SK-N-SH treated with all-trans-retinoic acid at 6 μM for 48 hours (cell line): ENCODE data around the gene LITAF.

Experiments
- ATAC-seq: fragments of 200-7000 bp; cut with Tn5 transposase; 3 replicates; pipeline ENCODE4 v1.9.1; 2020; ENCODE audit warnings: mild to moderate bottlenecking, moderate library complexity
- ARNTL ChIP-seq: fragments of 450-650 bp; formaldehyde crosslinking; IDR thresholded peaks from 2 replicates; pipeline ENCODE4 v1.5.0; 2020; ENCODE audit warnings: low read depth, mild to moderate bottlenecking, moderate library complexity, borderline replicate concordance
- BACH2 ChIP-seq: fragments of 250-450 bp; sonication (Bioruptor Pico); IDR thresholded peaks from 2 replicates; pipeline ENCODE4 v1.9.0; 2021; ENCODE audit warnings: mild to moderate bottlenecking, borderline replicate concordance
- CSDC2 ChIP-seq: fragments of 250-450 bp; sonication (Bioruptor Pico); IDR thresholded peaks from 2 replicates; pipeline ENCODE4 v1.5.0; 2020; ENCODE audit warnings: mild to moderate bottlenecking, moderate library complexity
- GLIS3 ChIP-seq: fragments of 250-450 bp; sonication (Bioruptor Pico); IDR thresholded peaks from 2 replicates; pipeline ENCODE4 v1.5.0; 2020; ENCODE audit warnings: mild to moderate bottlenecking, moderate library complexity
- OSR1 ChIP-seq: fragments of 250-450 bp; sonication (Bioruptor Pico); IDR thresholded peaks from 2 replicates; pipeline ENCODE4 v1.8.0; 2022; ENCODE audit warnings: moderate library complexity, mild to moderate bottlenecking, inconsistent platforms
- PPARA ChIP-seq: fragments of 250-450 bp; sonication (Bioruptor Pico); IDR thresholded peaks from 2 replicates; pipeline ENCODE4 v1.5.0; 2020; ENCODE audit warnings: mild to moderate bottlenecking, borderline replicate concordance
- RARB ChIP-seq: fragments of 250-450 bp; sonication (Bioruptor Pico); IDR thresholded peaks from 2 replicates; pipeline ENCODE4 v1.8.0; 2021; ENCODE audit warnings: mild to moderate bottlenecking, moderate library complexity
- SNAI2 ChIP-seq: fragments of 250-450 bp; sonication (Bioruptor Pico); IDR thresholded peaks from 2 replicates; pipeline ENCODE4 v1.5.0; 2020; ENCODE audit warnings: mild to moderate bottlenecking, moderate library complexity
- TCF4 ChIP-seq: fragments of 250-450 bp; sonication (Bioruptor Pico); IDR thresholded peaks from 2 replicates; pipeline ENCODE4 v1.8.0; 2021; ENCODE audit warnings: mild to moderate bottlenecking, moderate library complexity, borderline replicate concordance
- TOX ChIP-seq: fragments of 250-450 bp; sonication (Bioruptor Pico); IDR thresholded peaks from 2 replicates; pipeline ENCODE4 v1.8.0; 2021; ENCODE audit warnings: mild to moderate bottlenecking, moderate library complexity, borderline replicate concordance
- ZC3H10 ChIP-seq: fragments of 250-450 bp; sonication (Bioruptor Pico); IDR thresholded peaks from 2 replicates; pipeline ENCODE4 v1.5.1; 2021; ENCODE audit warnings: mild to moderate bottlenecking, moderate library complexity
- ZFP3 ChIP-seq: fragments of 250-450 bp; sonication (Bioruptor Pico); IDR thresholded peaks from 2 replicates; pipeline ENCODE4 v1.5.0; 2020; ENCODE audit warnings: mild to moderate bottlenecking, moderate library complexity
- ZFP30 ChIP-seq: fragments of 450-650 bp; formaldehyde crosslinking; IDR thresholded peaks from 2 replicates; pipeline ENCODE4 v1.5.0; 2022; ENCODE audit warnings: mild to moderate bottlenecking, moderate library complexity
- ZNF70 ChIP-seq: fragments of 450-650 bp; formaldehyde crosslinking; IDR thresholded peaks from 2 replicates; pipeline ENCODE4 v1.5.0; 2020; ENCODE audit warnings: mild to moderate bottlenecking, moderate library complexity
- ZNF8 ChIP-seq: fragments of 450-650 bp; formaldehyde crosslinking; IDR thresholded peaks from 2 replicates; pipeline ENCODE4 v1.5.0; 2020; ENCODE audit warnings: mild to moderate bottlenecking, moderate library complexity
- TF ChIP-seq, protein P1 (sequence below): fragments of 250-450 bp; sonication (Bioruptor Pico); IDR thresholded peaks from 2 replicates; pipeline ENCODE4 v1.5.0; 2020; ENCODE audit warnings: mild to moderate bottlenecking, moderate library complexity
- TF ChIP-seq, protein P2 (sequence below): fragments of 250-450 bp; sonication (Bioruptor Pico); IDR thresholded peaks from 2 replicates; pipeline ENCODE4 v1.8.0; 2020; ENCODE audit warnings: mild to moderate bottlenecking, moderate library complexity, borderline replicate concordance
- TF ChIP-seq, protein P3 (sequence below): fragments of 250-450 bp; sonication (Bioruptor Pico); IDR thresholded peaks from 2 replicates; pipeline ENCODE4 v1.8.0; 2021; ENCODE audit warnings: low read depth, mild to moderate bottlenecking, moderate library complexity, borderline replicate concordance
- TF ChIP-seq, protein P4 (sequence below): fragments of 250-450 bp; sonication (Bioruptor Pico); IDR thresholded peaks from 2 replicates; pipeline ENCODE4 v1.5.1; 2020; ENCODE audit warnings: low read depth, mild to moderate bottlenecking, moderate library complexity

Gene LITAF

DNA sequence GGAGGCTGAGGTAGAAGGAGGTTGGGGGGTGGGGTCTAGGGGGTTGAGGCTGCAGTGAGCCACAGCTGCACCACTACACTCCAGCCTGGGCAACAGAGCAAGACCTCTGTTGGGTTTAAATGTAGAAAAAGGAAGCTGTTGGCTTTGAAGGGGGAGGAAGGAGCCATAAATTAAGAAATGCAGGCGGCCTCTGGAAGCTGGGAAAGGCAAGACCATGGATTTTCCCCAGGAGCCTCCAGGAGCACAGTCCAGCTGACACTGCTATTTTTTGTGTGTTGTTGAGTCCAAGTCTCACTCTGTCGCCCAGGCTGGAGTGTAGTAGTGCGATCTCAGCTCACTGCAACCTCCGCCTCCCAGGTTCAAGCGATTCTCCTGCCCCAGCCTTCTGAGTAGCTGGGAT, 15.9 kb downstream of the LITAF start:
- TF ChIP-seq TOX (CRISPR knock-in tag) (no peak), OSR1 (CRISPR knock-in tag) (no peak), ZNF70 (CRISPR knock-in tag) (no peak), ZNF8 (CRISPR knock-in tag) (no peak), GLIS3 (CRISPR knock-in tag) (no peak)
- TF ChIP-seq, protein P1, sequence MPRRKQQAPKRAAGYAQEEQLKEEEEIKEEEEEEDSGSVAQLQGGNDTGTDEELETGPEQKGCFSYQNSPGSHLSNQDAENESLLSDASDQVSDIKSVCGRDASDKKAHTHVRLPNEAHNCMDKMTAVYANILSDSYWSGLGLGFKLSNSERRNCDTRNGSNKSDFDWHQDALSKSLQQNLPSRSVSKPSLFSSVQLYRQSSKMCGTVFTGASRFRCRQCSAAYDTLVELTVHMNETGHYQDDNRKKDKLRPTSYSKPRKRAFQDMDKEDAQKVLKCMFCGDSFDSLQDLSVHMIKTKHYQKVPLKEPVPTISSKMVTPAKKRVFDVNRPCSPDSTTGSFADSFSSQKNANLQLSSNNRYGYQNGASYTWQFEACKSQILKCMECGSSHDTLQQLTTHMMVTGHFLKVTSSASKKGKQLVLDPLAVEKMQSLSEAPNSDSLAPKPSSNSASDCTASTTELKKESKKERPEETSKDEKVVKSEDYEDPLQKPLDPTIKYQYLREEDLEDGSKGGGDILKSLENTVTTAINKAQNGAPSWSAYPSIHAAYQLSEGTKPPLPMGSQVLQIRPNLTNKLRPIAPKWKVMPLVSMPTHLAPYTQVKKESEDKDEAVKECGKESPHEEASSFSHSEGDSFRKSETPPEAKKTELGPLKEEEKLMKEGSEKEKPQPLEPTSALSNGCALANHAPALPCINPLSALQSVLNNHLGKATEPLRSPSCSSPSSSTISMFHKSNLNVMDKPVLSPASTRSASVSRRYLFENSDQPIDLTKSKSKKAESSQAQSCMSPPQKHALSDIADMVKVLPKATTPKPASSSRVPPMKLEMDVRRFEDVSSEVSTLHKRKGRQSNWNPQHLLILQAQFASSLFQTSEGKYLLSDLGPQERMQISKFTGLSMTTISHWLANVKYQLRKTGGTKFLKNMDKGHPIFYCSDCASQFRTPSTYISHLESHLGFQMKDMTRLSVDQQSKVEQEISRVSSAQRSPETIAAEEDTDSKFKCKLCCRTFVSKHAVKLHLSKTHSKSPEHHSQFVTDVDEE: no peak
- TF ChIP-seq, protein P2, sequence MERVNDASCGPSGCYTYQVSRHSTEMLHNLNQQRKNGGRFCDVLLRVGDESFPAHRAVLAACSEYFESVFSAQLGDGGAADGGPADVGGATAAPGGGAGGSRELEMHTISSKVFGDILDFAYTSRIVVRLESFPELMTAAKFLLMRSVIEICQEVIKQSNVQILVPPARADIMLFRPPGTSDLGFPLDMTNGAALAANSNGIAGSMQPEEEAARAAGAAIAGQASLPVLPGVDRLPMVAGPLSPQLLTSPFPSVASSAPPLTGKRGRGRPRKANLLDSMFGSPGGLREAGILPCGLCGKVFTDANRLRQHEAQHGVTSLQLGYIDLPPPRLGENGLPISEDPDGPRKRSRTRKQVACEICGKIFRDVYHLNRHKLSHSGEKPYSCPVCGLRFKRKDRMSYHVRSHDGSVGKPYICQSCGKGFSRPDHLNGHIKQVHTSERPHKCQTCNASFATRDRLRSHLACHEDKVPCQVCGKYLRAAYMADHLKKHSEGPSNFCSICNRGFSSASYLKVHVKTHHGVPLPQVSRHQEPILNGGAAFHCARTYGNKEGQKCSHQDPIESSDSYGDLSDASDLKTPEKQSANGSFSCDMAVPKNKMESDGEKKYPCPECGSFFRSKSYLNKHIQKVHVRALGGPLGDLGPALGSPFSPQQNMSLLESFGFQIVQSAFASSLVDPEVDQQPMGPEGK (CRISPR knock-in tag): no peak
- no peak for ATAC-seq

DNA sequence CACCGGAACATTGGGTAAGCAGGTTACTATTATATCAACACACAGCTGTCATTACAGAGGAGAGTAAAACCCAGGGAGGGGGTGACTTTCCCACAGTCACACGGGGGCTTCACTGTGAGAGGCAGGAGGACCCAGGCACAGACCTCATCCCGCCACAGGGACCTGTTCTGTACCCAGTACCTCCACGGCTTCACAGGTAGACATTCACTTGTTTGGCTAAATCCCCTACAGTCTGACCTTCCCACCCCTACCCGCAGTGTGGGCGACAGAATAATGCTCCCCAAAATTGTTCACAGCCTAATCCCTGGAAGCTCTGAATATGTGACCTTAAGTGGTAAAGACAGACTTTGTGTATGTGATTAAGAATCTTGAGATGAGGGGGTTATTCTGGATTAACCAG, 16.5 kb downstream of the LITAF start:
- TF ChIP-seq, protein P1: no peak
- TF ChIP-seq TOX (CRISPR knock-in tag): no peak
- TF ChIP-seq, protein P3, sequence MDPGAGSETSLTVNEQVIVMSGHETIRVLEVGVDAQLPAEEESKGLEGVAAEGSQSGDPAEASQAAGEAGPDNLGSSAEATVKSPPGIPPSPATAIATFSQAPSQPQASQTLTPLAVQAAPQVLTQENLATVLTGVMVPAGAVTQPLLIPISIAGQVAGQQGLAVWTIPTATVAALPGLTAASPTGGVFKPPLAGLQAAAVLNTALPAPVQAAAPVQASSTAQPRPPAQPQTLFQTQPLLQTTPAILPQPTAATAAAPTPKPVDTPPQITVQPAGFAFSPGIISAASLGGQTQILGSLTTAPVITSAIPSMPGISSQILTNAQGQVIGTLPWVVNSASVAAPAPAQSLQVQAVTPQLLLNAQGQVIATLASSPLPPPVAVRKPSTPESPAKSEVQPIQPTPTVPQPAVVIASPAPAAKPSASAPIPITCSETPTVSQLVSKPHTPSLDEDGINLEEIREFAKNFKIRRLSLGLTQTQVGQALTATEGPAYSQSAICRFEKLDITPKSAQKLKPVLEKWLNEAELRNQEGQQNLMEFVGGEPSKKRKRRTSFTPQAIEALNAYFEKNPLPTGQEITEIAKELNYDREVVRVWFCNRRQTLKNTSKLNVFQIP (CRISPR knock-in tag): no peak
- TF ChIP-seq, protein P4, sequence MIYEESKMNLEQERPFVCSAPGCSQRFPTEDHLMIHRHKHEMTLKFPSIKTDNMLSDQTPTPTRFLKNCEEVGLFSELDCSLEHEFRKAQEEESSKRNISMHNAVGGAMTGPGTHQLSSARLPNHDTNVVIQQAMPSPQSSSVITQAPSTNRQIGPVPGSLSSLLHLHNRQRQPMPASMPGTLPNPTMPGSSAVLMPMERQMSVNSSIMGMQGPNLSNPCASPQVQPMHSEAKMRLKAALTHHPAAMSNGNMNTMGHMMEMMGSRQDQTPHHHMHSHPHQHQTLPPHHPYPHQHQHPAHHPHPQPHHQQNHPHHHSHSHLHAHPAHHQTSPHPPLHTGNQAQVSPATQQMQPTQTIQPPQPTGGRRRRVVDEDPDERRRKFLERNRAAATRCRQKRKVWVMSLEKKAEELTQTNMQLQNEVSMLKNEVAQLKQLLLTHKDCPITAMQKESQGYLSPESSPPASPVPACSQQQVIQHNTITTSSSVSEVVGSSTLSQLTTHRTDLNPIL (CRISPR knock-in tag): no peak
- TF ChIP-seq PPARA (CRISPR knock-in tag): no peak
- no peak for TF ChIP-seq TCF4
- no peak for TF ChIP-seq SNAI2 (CRISPR knock-in tag)
- TF ChIP-seq ARNTL (CRISPR knock-in tag): no peak
- TF ChIP-seq ZFP30 (CRISPR knock-in tag): no peak
- no peak for ATAC-seq

DNA sequence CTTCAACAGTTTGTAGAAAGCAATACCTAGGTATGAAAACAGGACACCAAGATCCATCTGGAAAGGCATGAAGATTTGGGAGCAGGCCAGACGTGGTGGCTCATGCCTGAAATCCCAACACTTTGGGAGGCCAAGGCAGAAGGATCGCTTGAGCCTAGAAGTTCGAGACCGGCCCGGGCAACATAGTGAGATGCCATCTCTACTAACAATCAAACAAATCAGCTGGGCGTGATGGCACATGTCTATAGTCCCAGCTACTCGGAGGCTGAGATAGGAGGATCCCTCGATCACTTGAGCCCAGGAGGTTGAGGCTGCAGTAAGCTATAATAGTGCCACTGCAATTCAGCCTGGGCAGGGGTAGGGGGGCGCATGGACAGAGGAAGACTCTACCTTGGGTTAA, 20.3 kb downstream of the LITAF start:
- ATAC-seq: no peak
- no peak for TF ChIP-seq ZFP3 (CRISPR knock-in tag)
- no peak for TF ChIP-seq ZC3H10 (CRISPR knock-in tag)

DNA sequence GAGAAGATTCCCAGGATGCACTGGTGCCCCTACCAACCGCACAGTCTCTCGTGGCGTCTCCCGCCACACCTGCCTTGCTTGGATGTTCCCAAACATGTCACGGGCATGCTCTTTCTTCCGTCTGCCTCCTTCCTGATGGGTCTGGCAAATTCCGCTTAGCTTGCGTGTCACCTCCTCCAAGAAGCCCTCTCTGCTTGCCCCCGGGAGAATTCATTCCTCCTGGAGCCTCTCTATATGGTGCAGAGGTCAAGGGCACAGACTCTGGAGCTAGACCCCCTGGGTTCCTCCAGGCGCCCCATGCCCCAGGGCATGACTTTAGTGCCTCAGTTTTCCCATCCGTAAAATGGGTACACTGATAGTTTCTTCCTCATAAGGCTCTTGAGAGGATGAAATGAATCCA, 21.1 kb downstream of the LITAF start:
- ATAC-seq: no peak
- no peak for TF ChIP-seq TCF4
- TF ChIP-seq SNAI2 (CRISPR knock-in tag): no peak
- TF ChIP-seq BACH2 (CRISPR knock-in tag): no peak
- no peak for TF ChIP-seq PPARA (CRISPR knock-in tag)
- TF ChIP-seq ZC3H10 (CRISPR knock-in tag): no peak
- no peak for TF ChIP-seq RARB (CRISPR knock-in tag)
- TF ChIP-seq TOX (CRISPR knock-in tag): no peak
- TF ChIP-seq ZNF8 (CRISPR knock-in tag): no peak
- TF ChIP-seq, protein P2 (CRISPR knock-in tag): no peak
- no peak for TF ChIP-seq GLIS3 (CRISPR knock-in tag)
- TF ChIP-seq CSDC2: no peak
- no peak for TF ChIP-seq ZFP30 (CRISPR knock-in tag)
- TF ChIP-seq, protein P4 (CRISPR knock-in tag): no peak
- TF ChIP-seq, protein P3 (CRISPR knock-in tag): no peak
- no peak for TF ChIP-seq ARNTL (CRISPR knock-in tag)
